ENCODE measurements around the gene TFAP2E.

TFAP2E gene

DNA sequence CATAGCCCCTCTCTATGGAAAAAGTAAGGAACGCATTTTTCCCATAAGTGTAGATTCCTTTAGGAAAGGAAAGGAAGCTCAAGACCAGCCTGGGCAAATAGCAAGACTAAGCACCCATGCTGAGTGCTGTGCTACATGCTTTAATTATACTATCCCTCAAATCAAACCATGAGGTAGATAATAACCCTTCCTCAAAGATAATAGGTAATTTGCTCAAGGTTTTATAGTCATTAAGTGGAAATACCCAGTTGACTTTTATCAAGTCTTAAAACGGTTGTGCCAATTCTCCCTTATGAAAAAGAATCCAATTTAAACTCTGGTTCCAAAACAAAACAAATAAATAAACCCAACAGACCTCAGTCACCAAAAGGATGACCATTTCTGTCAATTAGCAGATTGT, 19.3 kb upstream of the TFAP2E start:
- TF ChIP-seq TAF1 (IDR thresholded peaks at IDR 0.05; ENCODE audit: low read depth) (no peak), EP300 (IDR thresholded peaks at IDR 0.05; ENCODE audit: borderline replicate concordance) (no peak), NFIC (IDR thresholded peaks at IDR 0.05) (no peak), CREB1 (IDR thresholded peaks at IDR 0.05; ENCODE audit: low read depth) (no peak), TCF12 (IDR thresholded peaks at IDR 0.05; ENCODE audit: low read depth) (no peak), EGR1 (IDR thresholded peaks at IDR 0.05) (no peak), FOXM1 (IDR thresholded peaks at IDR 0.05; ENCODE audit: borderline replicate concordance, low read depth) (no peak)
- TF ChIP-seq, protein P1, sequence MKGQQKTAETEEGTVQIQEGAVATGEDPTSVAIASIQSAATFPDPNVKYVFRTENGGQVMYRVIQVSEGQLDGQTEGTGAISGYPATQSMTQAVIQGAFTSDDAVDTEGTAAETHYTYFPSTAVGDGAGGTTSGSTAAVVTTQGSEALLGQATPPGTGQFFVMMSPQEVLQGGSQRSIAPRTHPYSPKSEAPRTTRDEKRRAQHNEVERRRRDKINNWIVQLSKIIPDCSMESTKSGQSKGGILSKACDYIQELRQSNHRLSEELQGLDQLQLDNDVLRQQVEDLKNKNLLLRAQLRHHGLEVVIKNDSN (IDR thresholded peaks at IDR 0.05) = no peak
- TF ChIP-seq, protein P2, sequence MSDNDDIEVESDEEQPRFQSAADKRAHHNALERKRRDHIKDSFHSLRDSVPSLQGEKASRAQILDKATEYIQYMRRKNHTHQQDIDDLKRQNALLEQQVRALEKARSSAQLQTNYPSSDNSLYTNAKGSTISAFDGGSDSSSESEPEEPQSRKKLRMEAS (IDR thresholded peaks at IDR 0.05) = no peak

DNA sequence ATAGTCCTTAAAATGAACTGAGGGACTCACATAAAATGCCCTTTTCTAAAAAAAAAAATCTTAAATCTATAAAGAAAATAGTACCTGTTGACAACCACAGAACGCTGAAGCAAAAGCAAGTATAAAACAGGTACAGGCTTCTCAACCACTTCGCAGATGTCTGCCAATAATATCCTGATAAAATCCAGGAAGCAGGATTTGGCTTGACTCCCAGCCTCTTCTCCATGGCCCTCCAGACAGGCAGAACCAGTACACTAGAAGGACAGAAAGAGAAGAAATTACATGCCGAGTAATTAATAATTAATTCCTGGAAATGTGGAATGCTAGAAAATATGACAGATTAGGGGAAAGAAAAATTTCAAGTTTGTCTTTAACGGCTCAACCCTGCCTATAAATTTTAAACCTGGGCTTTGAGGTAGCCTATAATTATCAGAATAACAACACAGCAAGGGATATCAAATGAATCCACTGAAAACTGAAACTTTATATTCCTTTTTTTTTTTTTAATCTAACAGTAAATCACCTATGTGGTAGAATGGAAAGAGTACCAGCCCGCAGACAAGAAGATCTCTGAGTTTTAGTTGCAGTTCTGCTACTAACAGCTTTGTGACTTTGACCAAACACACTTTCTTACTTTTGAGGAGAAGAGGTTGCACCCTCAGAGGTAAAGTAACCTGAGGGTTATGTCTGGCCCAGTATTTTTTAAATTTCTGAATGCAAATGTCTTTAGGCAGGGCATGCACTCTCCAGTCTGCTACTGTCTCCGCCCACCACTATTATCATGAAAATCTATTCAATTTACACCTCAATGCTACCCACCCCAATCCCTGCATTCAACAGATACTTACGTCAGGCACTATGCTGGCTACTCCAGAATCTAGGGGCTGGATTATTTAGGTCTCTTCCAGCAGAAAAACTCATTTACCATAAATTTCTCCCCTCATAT, 18.6 kb upstream of the TFAP2E start:
- TF ChIP-seq, protein P1 (IDR thresholded peaks at IDR 0.05) = no peak
- TF ChIP-seq NFIC (IDR thresholded peaks at IDR 0.05) (no peak), EGR1 (IDR thresholded peaks at IDR 0.05) (no peak), TAF1 (IDR thresholded peaks at IDR 0.05; ENCODE audit: low read depth) (no peak), ZBTB7A (IDR thresholded peaks at IDR 0.05; ENCODE audit: low read depth) (no peak)
- TF ChIP-seq, protein P2 (IDR thresholded peaks at IDR 0.05) = no peak
- TF ChIP-seq, protein P3, sequence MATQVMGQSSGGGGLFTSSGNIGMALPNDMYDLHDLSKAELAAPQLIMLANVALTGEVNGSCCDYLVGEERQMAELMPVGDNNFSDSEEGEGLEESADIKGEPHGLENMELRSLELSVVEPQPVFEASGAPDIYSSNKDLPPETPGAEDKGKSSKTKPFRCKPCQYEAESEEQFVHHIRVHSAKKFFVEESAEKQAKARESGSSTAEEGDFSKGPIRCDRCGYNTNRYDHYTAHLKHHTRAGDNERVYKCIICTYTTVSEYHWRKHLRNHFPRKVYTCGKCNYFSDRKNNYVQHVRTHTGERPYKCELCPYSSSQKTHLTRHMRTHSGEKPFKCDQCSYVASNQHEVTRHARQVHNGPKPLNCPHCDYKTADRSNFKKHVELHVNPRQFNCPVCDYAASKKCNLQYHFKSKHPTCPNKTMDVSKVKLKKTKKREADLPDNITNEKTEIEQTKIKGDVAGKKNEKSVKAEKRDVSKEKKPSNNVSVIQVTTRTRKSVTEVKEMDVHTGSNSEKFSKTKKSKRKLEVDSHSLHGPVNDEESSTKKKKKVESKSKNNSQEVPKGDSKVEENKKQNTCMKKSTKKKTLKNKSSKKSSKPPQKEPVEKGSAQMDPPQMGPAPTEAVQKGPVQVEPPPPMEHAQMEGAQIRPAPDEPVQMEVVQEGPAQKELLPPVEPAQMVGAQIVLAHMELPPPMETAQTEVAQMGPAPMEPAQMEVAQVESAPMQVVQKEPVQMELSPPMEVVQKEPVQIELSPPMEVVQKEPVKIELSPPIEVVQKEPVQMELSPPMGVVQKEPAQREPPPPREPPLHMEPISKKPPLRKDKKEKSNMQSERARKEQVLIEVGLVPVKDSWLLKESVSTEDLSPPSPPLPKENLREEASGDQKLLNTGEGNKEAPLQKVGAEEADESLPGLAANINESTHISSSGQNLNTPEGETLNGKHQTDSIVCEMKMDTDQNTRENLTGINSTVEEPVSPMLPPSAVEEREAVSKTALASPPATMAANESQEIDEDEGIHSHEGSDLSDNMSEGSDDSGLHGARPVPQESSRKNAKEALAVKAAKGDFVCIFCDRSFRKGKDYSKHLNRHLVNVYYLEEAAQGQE (IDR thresholded peaks at IDR 0.05; ENCODE audit: low read depth) = no peak

DNA sequence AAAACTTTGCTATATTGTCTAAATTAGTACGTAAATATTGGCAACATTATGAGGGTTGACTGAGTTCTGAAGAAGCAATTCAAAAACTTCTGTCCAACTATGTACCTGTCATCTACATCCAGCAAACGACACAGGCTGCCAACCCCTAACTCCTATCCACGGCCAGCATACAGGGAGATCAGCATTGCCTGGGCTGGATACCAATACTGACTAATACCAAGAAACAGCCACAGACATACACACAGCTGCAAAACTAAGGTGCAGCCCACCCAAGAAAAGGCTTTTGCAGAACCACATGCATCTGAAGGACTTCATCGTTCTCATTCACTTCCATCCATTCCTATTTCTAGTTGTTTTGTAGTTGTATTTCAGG, 17.9 kb upstream of the TFAP2E start:
- no peak for TF ChIP-seq NFIC (IDR thresholded peaks at IDR 0.05)
- no peak for TF ChIP-seq TCF12 (IDR thresholded peaks at IDR 0.05; ENCODE audit: low read depth)
- TF ChIP-seq, protein P2 (IDR thresholded peaks at IDR 0.05) = no peak
- TF ChIP-seq TEAD4 (IDR thresholded peaks at IDR 0.05) = no peak
- TF ChIP-seq, protein P1 (IDR thresholded peaks at IDR 0.05) = no peak

DNA sequence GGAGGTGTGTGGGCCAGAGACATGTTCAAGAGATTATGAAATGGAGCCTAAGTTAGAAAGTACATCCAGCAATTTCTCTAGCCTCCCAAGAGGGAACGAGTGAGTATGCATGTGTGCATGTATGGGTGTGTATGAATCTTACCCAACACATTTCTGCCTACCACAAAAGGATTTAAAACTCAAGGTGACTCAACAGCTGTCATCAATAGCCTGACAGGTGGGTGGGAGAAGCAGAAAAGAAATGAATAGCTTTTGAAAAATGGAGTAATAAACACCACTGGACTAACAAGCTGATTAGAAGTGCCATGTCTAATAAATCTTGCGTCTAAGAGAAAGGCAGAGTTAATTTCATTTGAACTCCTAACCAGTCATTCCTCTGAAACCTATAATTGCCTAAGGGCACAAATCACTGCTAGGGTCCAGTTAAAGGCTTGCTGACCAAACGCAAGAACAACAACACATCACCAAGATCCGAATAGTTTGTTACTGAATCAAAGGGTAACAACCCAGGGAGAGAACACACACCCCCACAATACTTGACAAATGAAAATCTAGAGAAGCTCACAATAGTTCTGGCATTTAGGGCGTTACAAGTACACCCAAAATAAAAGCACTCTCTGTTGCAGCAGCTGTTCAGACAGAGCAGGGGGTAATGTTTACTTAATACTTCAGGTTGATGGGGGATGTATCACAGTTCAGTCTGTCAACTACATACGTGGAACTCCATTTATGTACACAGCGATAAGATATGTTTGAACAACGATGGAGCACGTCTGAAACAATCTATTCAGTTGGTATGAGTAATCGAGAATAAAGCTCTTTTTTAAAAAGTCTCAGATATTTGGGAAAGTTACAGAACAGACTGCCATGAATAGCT, 17.3 kb upstream of the TFAP2E start:
- no peak for TF ChIP-seq CEBPB (IDR thresholded peaks at IDR 0.05)
- TF ChIP-seq, protein P1 (IDR thresholded peaks at IDR 0.05) = no peak
- TF ChIP-seq EP300 (IDR thresholded peaks at IDR 0.05; ENCODE audit: borderline replicate concordance) = no peak
- TF ChIP-seq, protein P3 (IDR thresholded peaks at IDR 0.05; ENCODE audit: low read depth) = no peak
- no peak for TF ChIP-seq TCF12 (IDR thresholded peaks at IDR 0.05; ENCODE audit: low read depth)
- no peak for TF ChIP-seq NFIC (IDR thresholded peaks at IDR 0.05)
- no peak for TF ChIP-seq TAF1 (IDR thresholded peaks at IDR 0.05; ENCODE audit: low read depth)
- TF ChIP-seq RAD21 (IDR thresholded peaks at IDR 0.05; ENCODE audit: low read depth) = no peak
- no peak for TF ChIP-seq FOXM1 (IDR thresholded peaks at IDR 0.05; ENCODE audit: borderline replicate concordance, low read depth)
- no peak for TF ChIP-seq CREB1 (IDR thresholded peaks at IDR 0.05; ENCODE audit: low read depth)
- TF ChIP-seq EGR1 (IDR thresholded peaks at IDR 0.05) = no peak
- TF ChIP-seq, protein P2 (IDR thresholded peaks at IDR 0.05) = no peak
- TF ChIP-seq TEAD4 (IDR thresholded peaks at IDR 0.05) = no peak

All from Ishikawa (cell line).